ENCODE results near the gene GTPBP1. TPM values are rescaled to one million over a fixed set of nuclear protein-coding genes. Genes with fewer than 3 reads are reported as not detected.

The GTPBP1 gene
- total and polyA plus RNA-seq, 2 of the 13 experiments (the other 11 are each of a cell fraction or from before 2014, with no cell fraction given) = 22.3 to 27.0 TPM

GRCh38 chr22:38704654-38705234, 1.0 kb upstream of the GTPBP1 start (continued):
- TF ChIP-seq ZNF142 (CRISPR knock-in tag; IDR thresholded peaks at IDR 0.05) (peak; percentile 67), EP300 (IDR thresholded peaks at IDR 0.05; ENCODE audit: low read depth in 2 of 2, low read length in 2 of 2) (peak in 1 of 2 experiments; percentile 30; a peak in 1 of 4 replicates), EP300 (CRISPR knock-in tag; IDR thresholded peaks at IDR 0.05; ENCODE audit: borderline replicate concordance) (no peak), ZFP90 (CRISPR knock-in tag; IDR thresholded peaks at IDR 0.05; ENCODE audit: borderline replicate concordance) (no peak), ZNF496 (CRISPR knock-in tag; IDR thresholded peaks at IDR 0.05; ENCODE audit: insufficient replicate concordance) (no peak), NFRKB (IDR thresholded peaks at IDR 0.05) (no peak), ZNF850 (CRISPR knock-in tag; conservative IDR thresholded peaks at IDR 0.05) (no peak), WIZ (CRISPR knock-in tag; IDR thresholded peaks at IDR 0.05) (no peak), ZBTB4 (CRISPR knock-in tag; IDR thresholded peaks at IDR 0.05; ENCODE audit: borderline replicate concordance) (no peak), ZMYM3 (CRISPR knock-in tag; IDR thresholded peaks at IDR 0.05) (peak; percentile 11; the same call in 1 of the 2 replicates), SIN3B (IDR thresholded peaks at IDR 0.05; ENCODE audit: low read length) (no peak), CREM (IDR thresholded peaks at IDR 0.05) (no peak), CREM (CRISPR knock-in tag; IDR thresholded peaks at IDR 0.05) (no peak), ZNF121 (CRISPR knock-in tag; IDR thresholded peaks at IDR 0.05) (no peak), SATB2 (CRISPR knock-in tag; IDR thresholded peaks at IDR 0.05) (no peak), RXRB (CRISPR knock-in tag; IDR thresholded peaks at IDR 0.05; ENCODE audit: borderline replicate concordance) (no peak), SUZ12 (IDR thresholded peaks at IDR 0.05; ENCODE audit: low read depth, low read length) (no peak), DMAP1 (CRISPR knock-in tag; IDR thresholded peaks at IDR 0.05) (0 out of 2 replicates have a peak, but pooled peaks have one; percentile 50), NR2C2 (CRISPR knock-in tag; IDR thresholded peaks at IDR 0.05; ENCODE audit: borderline replicate concordance) (no peak), FOXM1 (CRISPR knock-in tag; IDR thresholded peaks at IDR 0.05) (no peak), MEF2D (CRISPR knock-in tag; IDR thresholded peaks at IDR 0.05) (peak; percentile 68; the same call in 1 of the 2 replicates), ZNF749 (CRISPR knock-in tag; IDR thresholded peaks at IDR 0.05; ENCODE audit: borderline replicate concordance) (no peak), ZNF644 (CRISPR knock-in tag; IDR thresholded peaks at IDR 0.05; ENCODE audit: low read depth) (peak; percentile 6; the same call in 1 of the 2 replicates)
